Cardiac fibroblast (primary cell): ENCODE measurements around the gene SCRN1.

ENCODE experiments used
- DNase-seq, 2 donors: peaks; one replicate each; pipeline versions ENCODE4 v3.0.0 to v3.0.0-alpha.2; 2010; ENCODE audit warnings: low read depth in 2 of 2
- H3K4me3 ChIP-seq, 2 donors: replicated peaks in 1 of 2; 1 replicate in 1 of 2; 2 replicates in 1 of 2; pipeline ENCODE4 v1.5.1; 2011; ENCODE audit warnings: low read depth in 2 of 2, low read length in 2 of 2, mild to moderate bottlenecking in 2 of 2, moderate library complexity in 1 of 2
- CTCF ChIP-seq: IDR thresholded peaks from one replicate; pipeline ENCODE4 v1.5.1; 2011; ENCODE audit warnings: low read depth, mild to moderate bottlenecking, low read length, inconsistent platforms

The SCRN1 gene

DNA sequence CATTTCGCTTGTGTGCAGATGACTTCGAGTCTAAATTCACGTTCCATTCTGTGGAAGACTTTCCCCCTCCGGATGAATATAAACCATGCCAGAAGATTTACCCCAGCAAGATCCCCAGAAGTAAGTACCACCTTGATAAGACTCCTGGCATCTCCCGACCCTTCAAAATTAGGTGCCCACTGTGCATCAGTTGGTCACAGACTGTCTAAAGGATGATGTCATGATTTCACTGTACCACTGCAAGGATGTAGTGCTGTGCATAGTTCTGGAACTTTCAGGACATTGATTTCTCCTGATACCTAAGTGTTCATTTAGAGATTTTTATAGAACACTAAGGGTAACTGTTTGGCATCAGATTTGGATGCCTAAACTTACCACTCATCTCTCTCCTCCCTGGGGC is 100.3 kb downstream of the SCRN1 start:
- no peak for DNase-seq
- TF ChIP-seq CTCF, result no peak
- H3K4me3 ChIP-seq, result no peak overlapping the region

GRCh38 chr7:29888006-29888405 is 101.6 kb downstream of the SCRN1 start:
- H3K4me3 ChIP-seq, result no peak overlapping the region
- no peak for DNase-seq
- no peak for TF ChIP-seq CTCF

- no peak for TF ChIP-seq CTCF
- DNase-seq, result no peak
- no peak overlapping the region for H3K4me3 ChIP-seq
Observed at GRCh38 chr7:29886827-29887226, 102.8 kb downstream of the SCRN1 start.

GRCh38 chr7:29885626-29886025 is 104.0 kb downstream of the SCRN1 start:
- no peak for TF ChIP-seq CTCF
- H3K4me3 ChIP-seq, result no peak overlapping the region
- no peak for DNase-seq

- DNase-seq, result no peak
- no peak for TF ChIP-seq CTCF
- H3K4me3 ChIP-seq, result no peak overlapping the region
Observed at GRCh38 chr7:29884399-29885272, 105.0 kb downstream of the SCRN1 start.

GRCh38 chr7:29883462-29884398 is 105.9 kb downstream of the SCRN1 start:
- no peak for TF ChIP-seq CTCF
- no peak for DNase-seq
- no peak overlapping the region for H3K4me3 ChIP-seq
